Epithelial cell of proximal tubule (primary cell): Measurements from ENCODE around the gene HIGD1A. TPM values are rescaled to one million over a fixed set of nuclear protein-coding genes. Genes with fewer than 3 reads are reported as not detected.

ENCODE experiments used
- DNase-seq: peaks from one replicate; pipeline ENCODE4 v3.0.0-alpha.2; 2011; ENCODE audit warnings: low read depth
- H3K4me3 ChIP-seq: 2 replicates; pipeline ENCODE4 v1.5.1; 2011; ENCODE audit warnings: low read depth, mild to moderate bottlenecking, low read length
- CTCF ChIP-seq: conservative IDR thresholded peaks from 2 replicates; pipeline ENCODE4 v1.5.1; 2012; ENCODE audit warnings: low read depth, mild to moderate bottlenecking, low read length
- total RNA-seq: library from RNA; depleted of rRNA; stranded (reverse); fragments of >200 nt; gene quantifications from 2 replicates; pipeline ENCODE4 v1.2.3, GENCODE V29; 2015

The HIGD1A gene
- total RNA-seq, 1 donor from 2014 or later = 247 TPM

GRCh38 chr3:42741796-42742195 is 62.5 kb downstream of the HIGD1A start:
- no peak for TF ChIP-seq CTCF
- H3K4me3 ChIP-seq = no peak overlapping the region
- DNase-seq = no peak

GRCh38 chr3:42739401-42740158 is 64.7 kb downstream of the HIGD1A start:
- H3K4me3 ChIP-seq = no peak overlapping the region
- DNase-seq = no peak
- TF ChIP-seq CTCF = no peak

GRCh38 chr3:42736531-42736930 is 67.8 kb downstream of the HIGD1A start:
- DNase-seq = no peak
- TF ChIP-seq CTCF = no peak
- no peak overlapping the region for H3K4me3 ChIP-seq

GRCh38 chr3:42736081-42736480 is 68.2 kb downstream of the HIGD1A start:
- no peak for TF ChIP-seq CTCF
- DNase-seq = no peak
- no peak overlapping the region for H3K4me3 ChIP-seq

- no peak for TF ChIP-seq CTCF
- no peak overlapping the region for H3K4me3 ChIP-seq
- DNase-seq = no peak
Measured at GRCh38 chr3:42735615-42736014, 68.7 kb downstream of the HIGD1A start.

GRCh38 chr3:42735019-42735418 is 69.3 kb downstream of the HIGD1A start:
- no peak overlapping the region for H3K4me3 ChIP-seq
- TF ChIP-seq CTCF = no peak

GRCh38 chr3:42734263-42734860 is 69.9 kb downstream of the HIGD1A start:
- TF ChIP-seq CTCF = no peak
- no peak overlapping the region for H3K4me3 ChIP-seq
- no peak for DNase-seq

More at GRCh38 chr3:42735019-42735418, 69.3 kb downstream of the HIGD1A start:
- no peak for DNase-seq
